ENCODE data around the gene HAUS2. TPM values are rescaled to one million over a fixed set of nuclear protein-coding genes. Genes with fewer than 3 reads are reported as not detected.
"Not testable (repeated sequence)": the region's sequence is repeated elsewhere in the genome, so short reads cannot be mapped to it uniquely, and the experiment has no call there.

Gene HAUS2
- total RNA-seq, 1 experiment from 2014 or later: 23.7 TPM

DNA sequence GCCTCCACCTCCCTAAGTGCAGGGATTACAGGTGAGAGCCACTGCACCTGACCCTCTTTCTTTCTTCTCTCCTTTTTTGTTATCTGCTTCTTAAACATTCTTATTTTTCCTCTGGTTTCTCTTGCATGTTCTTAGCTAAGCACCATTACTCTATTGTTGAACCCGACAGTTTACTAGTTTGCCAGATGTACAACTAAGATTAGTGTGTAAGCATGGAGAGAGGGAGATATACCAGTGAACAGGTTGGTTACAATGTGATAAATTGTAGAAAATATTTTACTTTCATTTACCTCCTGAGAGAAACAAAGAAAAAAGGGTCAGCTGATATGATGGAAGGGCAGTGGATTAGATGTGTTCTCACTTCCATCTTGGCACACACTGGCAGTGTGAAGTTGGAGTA is 4.9 kb downstream of the HAUS2 start:
- Histone ChIP-seq H3K27me3 (ENCODE audit: insufficient read depth, low read depth) (no peaks in the 10 kb centered on the region), H3K36me3 (ENCODE audit: low read depth) (no peaks in the 10 kb centered on the region), H3F3A (ENCODE audit: insufficient read depth, low read depth) (no peaks in the 10 kb centered on the region), H4K20me1 (ENCODE audit: insufficient read depth) (no peaks in the 10 kb centered on the region), H3K4me3 (no peak overlapping the region), H3K4me1 (replicated peaks; ENCODE audit: insufficient read depth) (peaks cover 6% of the 10 kb centered on the region), H3K27ac (no peak overlapping the region), H3K79me2 (ENCODE audit: low read depth) (peaks cover 25% of the 10 kb centered on the region), H2AFZ (no peak overlapping the region), H3K9me2 (ENCODE audit: insufficient read depth) (no peaks in the 10 kb centered on the region), H3K4me2 (no peak overlapping the region), H3K9me3 (ENCODE audit: insufficient read depth, low read depth) (no peaks in the 10 kb centered on the region)
- no TSS peak for BruUV-seq (replicated peaks)
- intact Hi-C loops (cut with micrococcal nuclease; ENCODE audit: unreplicated experiment): no loop called here
- ChIA-PET POLR2A (ENCODE audit: unreplicated experiment) (interaction anchor here (0.6 kb wide), 1 partner anchor 59 kb away, joined by 4 read pairs; no protein-coding TSS in a partner anchor), CTCF (no interaction called here)
- no peak for DNase-seq
- no peak for TF ChIP-seq EZH2 (IDR thresholded peaks at IDR 0.05; ENCODE audit: low read depth)
- TF ChIP-seq, protein P1, sequence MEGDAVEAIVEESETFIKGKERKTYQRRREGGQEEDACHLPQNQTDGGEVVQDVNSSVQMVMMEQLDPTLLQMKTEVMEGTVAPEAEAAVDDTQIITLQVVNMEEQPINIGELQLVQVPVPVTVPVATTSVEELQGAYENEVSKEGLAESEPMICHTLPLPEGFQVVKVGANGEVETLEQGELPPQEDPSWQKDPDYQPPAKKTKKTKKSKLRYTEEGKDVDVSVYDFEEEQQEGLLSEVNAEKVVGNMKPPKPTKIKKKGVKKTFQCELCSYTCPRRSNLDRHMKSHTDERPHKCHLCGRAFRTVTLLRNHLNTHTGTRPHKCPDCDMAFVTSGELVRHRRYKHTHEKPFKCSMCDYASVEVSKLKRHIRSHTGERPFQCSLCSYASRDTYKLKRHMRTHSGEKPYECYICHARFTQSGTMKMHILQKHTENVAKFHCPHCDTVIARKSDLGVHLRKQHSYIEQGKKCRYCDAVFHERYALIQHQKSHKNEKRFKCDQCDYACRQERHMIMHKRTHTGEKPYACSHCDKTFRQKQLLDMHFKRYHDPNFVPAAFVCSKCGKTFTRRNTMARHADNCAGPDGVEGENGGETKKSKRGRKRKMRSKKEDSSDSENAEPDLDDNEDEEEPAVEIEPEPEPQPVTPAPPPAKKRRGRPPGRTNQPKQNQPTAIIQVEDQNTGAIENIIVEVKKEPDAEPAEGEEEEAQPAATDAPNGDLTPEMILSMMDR (conservative IDR thresholded peaks at IDR 0.05): no peak

DNA sequence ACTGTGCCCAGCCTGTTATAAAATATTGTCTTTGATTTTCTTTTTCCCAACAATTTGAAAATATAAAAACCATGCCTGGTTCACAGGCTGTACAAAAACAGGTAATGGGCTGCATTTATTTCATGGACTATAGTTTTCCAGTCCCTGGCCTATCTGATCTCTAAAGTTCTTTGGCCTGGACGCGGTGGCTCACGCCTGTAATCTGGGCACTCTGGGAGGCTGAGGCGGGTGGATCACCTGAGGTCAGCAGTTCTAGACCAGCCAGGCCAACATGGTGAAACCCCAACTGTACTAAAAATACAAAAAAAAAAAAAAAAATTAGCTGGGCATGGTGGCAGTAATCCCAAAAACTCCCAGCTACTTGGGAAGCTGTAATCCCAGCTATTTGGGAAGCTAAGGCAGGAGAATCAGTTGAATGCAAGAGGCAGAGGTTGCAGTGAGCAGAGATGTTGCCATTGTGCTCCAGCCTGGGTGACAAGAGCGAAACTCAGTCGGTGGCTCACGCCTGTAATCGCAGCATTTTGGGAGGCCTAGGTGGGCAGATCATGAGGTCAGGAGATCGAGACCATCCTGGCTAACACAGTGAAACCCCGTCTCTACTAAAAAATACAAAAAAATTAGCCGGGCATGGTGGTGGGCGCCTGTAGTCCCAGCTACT is 8.0 kb downstream of the HAUS2 start:
- H2AFZ ChIP-seq; H3K27ac ChIP-seq; H3K9me2 ChIP-seq (ENCODE audit: insufficient read depth); H3K4me1 ChIP-seq (replicated peaks; ENCODE audit: insufficient read depth); BruUV-seq (replicated peaks); DNase-seq; H4K20me1 ChIP-seq (ENCODE audit: insufficient read depth); H3K9me3 ChIP-seq (ENCODE audit: insufficient read depth, low read depth); H3K36me3 ChIP-seq (ENCODE audit: low read depth); H3K27me3 ChIP-seq (ENCODE audit: insufficient read depth, low read depth); H3K4me2 ChIP-seq; H3K79me2 ChIP-seq (ENCODE audit: low read depth); H3K4me3 ChIP-seq; H3F3A ChIP-seq (ENCODE audit: insufficient read depth, low read depth); intact Hi-C loops (cut with micrococcal nuclease; ENCODE audit: unreplicated experiment); CTCF ChIA-PET: not testable (repeated sequence)
- POLR2A ChIA-PET (ENCODE audit: unreplicated experiment): interaction anchor here (0.6 kb wide), 1 partner anchor 1747 kb away, joined by 10 read pairs; no protein-coding TSS in a partner anchor

GRCh38 chr15:42558739-42559138 is 10.1 kb downstream of the HAUS2 start:
- H3F3A ChIP-seq (ENCODE audit: insufficient read depth, low read depth): no peaks in the 10 kb centered on the region
- H3K79me2 ChIP-seq (ENCODE audit: low read depth): no peaks in the 10 kb centered on the region
- ChIA-PET CTCF (no interaction called here), POLR2A (ENCODE audit: unreplicated experiment) (no interaction called here)
- no peak overlapping the region for H3K27ac ChIP-seq
- H3K9me2 ChIP-seq (ENCODE audit: insufficient read depth): no peaks in the 10 kb centered on the region
- no peak overlapping the region for H3K4me2 ChIP-seq
- H3K9me3 ChIP-seq (ENCODE audit: insufficient read depth, low read depth): no peaks in the 10 kb centered on the region
- no peaks in the 10 kb centered on the region for H3K4me1 ChIP-seq (replicated peaks; ENCODE audit: insufficient read depth)
- no peak overlapping the region for H3K4me3 ChIP-seq
- BruUV-seq (replicated peaks): no TSS peak
- no peak for TF ChIP-seq EZH2 (IDR thresholded peaks at IDR 0.05; ENCODE audit: low read depth)
- TF ChIP-seq, protein P1 (conservative IDR thresholded peaks at IDR 0.05): no peak
- intact Hi-C loops (cut with micrococcal nuclease; ENCODE audit: unreplicated experiment): no loop called here
- DNase-seq: no peak
- H4K20me1 ChIP-seq (ENCODE audit: insufficient read depth): no peaks in the 10 kb centered on the region
- H2AFZ ChIP-seq: no peak overlapping the region
- H3K27me3 ChIP-seq (ENCODE audit: insufficient read depth, low read depth): no peaks in the 10 kb centered on the region
- no peaks in the 10 kb centered on the region for H3K36me3 ChIP-seq (ENCODE audit: low read depth)
